Heart left ventricle (tissue), 13 donors: ENCODE results near the gene CRHR1.

ENCODE experiments used
- CTCF ChIP-seq, 12 donors: fragments of 200-600 bp; sonication (generic) in 4 of 12; IDR thresholded peaks; one replicate each; pipeline versions ENCODE4 v1.5.0 to v1.8.0; 2018 to 2022; ENCODE audit warnings: antibody characterized with exemption in 12 of 12, mild to moderate bottlenecking in 5 of 12
- POLR2A ChIP-seq, 2 donors: fragments of 450-650 bp; IDR thresholded peaks; one replicate each; pipeline ENCODE4 v1.6.1; 2017; ENCODE audit warnings: antibody characterized with exemption in 2 of 2, mild to moderate bottlenecking in 2 of 2, moderate library complexity in 2 of 2
- donor health status: ischemic (EF 13 %, LVEDD 7.1; RV severe dilation, severe dysfunction).
- donor health status: DM: no; HTN: yes; CAD: no.
- donor health status: DM: no; HTN: no; CAD: no.
- donor health status: ischemic (EF 25% LVEDD 6.9; RV normal size, moderate dysfunction).
- donor health status: ischemic (EF 25% LVEDD 5.7; RV mildly dilated, moderate dysfunction).
- donor health status: ischemic (EF 35%, LVEDD 5.7; RV mildly dilated, moderate dysfunction).
- donor health status: nonischemic (EF 11% LVEDD 7.7; RV severe dilation, severe dysfunction).
- donor health status: DM: yes; HTN: yes; CAD: no.
- donor health status: PGD.
- donor health status: ischemic (EF 29% LVEDD 5.4; RV normal size, mild dysfunction).
- donor health status: nonischemic (EF 23%, LVEDD 6.1; RV moderate dilation, normal function).

- TF ChIP-seq CTCF (IDR thresholded peaks at IDR 0.05) (no peak), POLR2A (IDR thresholded peaks at IDR 0.05) (no peak)
Measured at GRCh38 chr17:45808845-45809244, 24.7 kb downstream of the CRHR1 start.
